ENCODE results near the gene WDR13.
A peak's percentile ranks its signal among the peaks of the same experiment; 100 is the strongest.

WDR13 gene

GRCh38 chrX:48569958-48570357 lies 27.3 kb upstream of the WDR13 start:
- TF ChIP-seq CTCF (IDR thresholded peaks at IDR 0.05; ENCODE audit: low read depth, low read length, missing control alignments), result no peak

GRCh38 chrX:48573690-48574269 lies 23.5 kb upstream of the WDR13 start:
- H3K4me3 ChIP-seq (ENCODE audit: low read depth, low read length), result peak overlapping the region; percentile 78
- no peak for TF ChIP-seq CTCF (IDR thresholded peaks at IDR 0.05; ENCODE audit: low read depth, low read length, missing control alignments)
- in situ Hi-C loops (cut with HindIII; ENCODE audit: low sequenced_read_pairs), result no loop called here
- no peak for DNase-seq (ENCODE audit: low read depth)

More at GRCh38 chrX:48569958-48570357, 27.3 kb upstream of the WDR13 start:
- no peak for DNase-seq (ENCODE audit: low read depth)
- H3K4me3 ChIP-seq (ENCODE audit: low read depth, low read length), result no peak overlapping the region
- in situ Hi-C loops (cut with HindIII; ENCODE audit: low sequenced_read_pairs), result no loop called here

- peak; percentile 70 for DNase-seq (ENCODE audit: low read depth)
- TF ChIP-seq CTCF (IDR thresholded peaks at IDR 0.05; ENCODE audit: low read depth, low read length, missing control alignments), result peak; percentile 42
- in situ Hi-C loops (cut with HindIII; ENCODE audit: low sequenced_read_pairs), result no loop called here
- peak within 1 kb of the TSS; percentile 78 for H3K4me3 ChIP-seq (ENCODE audit: low read depth, low read length)
These were observed 22.7 kb upstream of the WDR13 start, which contains the start of gene RBM3 for GRCh38 chrX:48574270-48575266. Gene RBM3, plus strand, starts transcription at chrX:48574484. Its CDS starts 697 bp downstream, at chrX:48575181.

- in situ Hi-C loops (cut with HindIII; ENCODE audit: low sequenced_read_pairs), result no loop called here
- TF ChIP-seq CTCF (IDR thresholded peaks at IDR 0.05; ENCODE audit: low read depth, low read length, missing control alignments), result no peak
- DNase-seq (ENCODE audit: low read depth), result no peak
- peak overlapping the region; percentile 78 for H3K4me3 ChIP-seq (ENCODE audit: low read depth, low read length)
These were observed 21.6 kb upstream of the WDR13 start for GRCh38 chrX:48575642-48576041.

GRCh38 chrX:48576108-48576507 lies 21.2 kb upstream of the WDR13 start:
- in situ Hi-C loops (cut with HindIII; ENCODE audit: low sequenced_read_pairs), result no loop called here
- peak overlapping the region; percentile 78 for H3K4me3 ChIP-seq (ENCODE audit: low read depth, low read length)
- no peak for DNase-seq (ENCODE audit: low read depth)

More at GRCh38 chrX:48576108-48576507, 21.2 kb upstream of the WDR13 start:
- no peak for TF ChIP-seq CTCF (IDR thresholded peaks at IDR 0.05; ENCODE audit: low read depth, low read length, missing control alignments)

All from astrocyte of the cerebellum (primary cell).